ENCODE results near the gene SELENOK.

The SELENOK gene

DNA sequence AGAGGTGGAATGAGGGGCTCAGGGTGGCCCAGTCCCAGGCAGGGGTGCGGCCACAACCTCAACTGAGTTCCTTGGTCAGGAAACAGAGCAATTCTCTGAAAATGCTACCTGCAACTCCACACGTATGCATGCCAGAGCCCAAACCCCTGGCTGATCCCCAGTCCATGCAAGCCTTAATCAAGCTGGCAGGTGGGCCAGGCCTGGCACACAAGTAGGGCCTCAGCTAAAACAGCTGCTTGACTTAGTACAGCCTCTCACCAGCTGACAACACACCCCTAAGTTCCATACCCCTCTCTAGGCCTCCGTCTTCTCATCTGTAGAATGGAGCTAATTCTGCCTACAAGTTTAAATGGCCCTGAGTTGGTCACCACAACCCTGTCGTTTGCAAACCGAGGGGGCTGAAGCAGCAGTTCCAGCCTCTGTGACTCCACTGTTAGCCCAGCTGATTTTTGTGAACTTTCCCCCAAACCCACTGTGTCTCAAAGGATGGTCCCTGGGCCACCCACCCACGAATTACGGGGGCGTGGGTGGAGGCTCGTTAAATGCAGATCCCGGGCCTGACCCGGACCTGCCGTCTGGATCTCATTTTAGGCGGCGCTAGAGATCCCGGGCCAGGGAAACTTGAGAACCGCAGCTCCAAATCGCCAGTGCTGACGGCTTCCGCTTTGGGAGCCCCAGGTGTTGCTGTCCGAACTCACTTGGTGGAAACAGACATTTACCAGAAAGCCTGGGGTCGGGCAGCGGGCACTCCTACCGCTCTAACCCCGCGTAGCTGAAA, 46.4 kb downstream of the SELENOK start:
- peak overlapping the region in 10 of 21 experiments; percentile 9 to 78 (median 62) for H3K27ac ChIP-seq

DNA sequence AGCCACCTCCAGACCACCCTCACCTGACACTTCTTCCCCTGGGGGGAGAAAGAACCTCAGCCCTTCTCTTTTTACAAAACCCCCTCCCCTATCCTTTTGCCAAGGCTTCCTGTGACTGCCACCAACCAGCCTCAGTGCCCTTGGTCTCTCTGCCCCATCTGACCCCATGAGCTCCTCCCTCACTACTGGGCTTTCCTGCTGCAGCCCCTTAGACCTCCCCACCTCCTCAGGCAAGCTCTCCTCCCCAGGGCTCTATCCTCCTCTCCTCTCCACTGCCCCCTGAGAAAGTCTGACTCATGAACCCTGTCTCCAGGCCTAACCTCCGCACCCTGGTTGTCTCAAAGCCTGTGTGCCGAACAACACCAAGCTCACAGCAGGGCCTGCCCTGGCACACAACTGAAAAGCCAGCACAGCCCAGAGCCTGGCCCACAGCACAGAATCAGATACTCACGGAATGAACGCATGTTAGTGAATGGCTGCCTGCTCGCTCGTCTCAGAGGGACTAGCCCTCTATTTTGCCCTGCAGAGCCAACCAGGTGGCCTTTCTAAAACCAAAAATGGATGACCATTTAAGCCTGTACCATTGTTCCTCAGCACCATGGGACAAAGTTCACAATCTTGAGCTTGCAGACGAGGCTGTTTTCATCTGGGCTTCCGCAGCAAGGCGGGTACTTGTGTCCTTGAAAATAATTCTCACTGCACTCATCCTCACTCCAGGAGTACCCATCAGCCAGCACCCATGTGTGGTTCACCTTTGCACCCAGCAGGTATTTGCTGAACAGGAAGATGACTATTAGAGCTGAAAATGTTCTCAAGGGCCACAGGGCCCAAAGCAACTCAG, 47.2 kb downstream of the SELENOK start:
- no peak overlapping the region for H3K4me3 ChIP-seq

More for the DNA sequence above, 46.4 kb downstream of the SELENOK start:
- H3K4me3 ChIP-seq, result peak overlapping the region; percentile 34 to 79 (median 50)

DNA sequence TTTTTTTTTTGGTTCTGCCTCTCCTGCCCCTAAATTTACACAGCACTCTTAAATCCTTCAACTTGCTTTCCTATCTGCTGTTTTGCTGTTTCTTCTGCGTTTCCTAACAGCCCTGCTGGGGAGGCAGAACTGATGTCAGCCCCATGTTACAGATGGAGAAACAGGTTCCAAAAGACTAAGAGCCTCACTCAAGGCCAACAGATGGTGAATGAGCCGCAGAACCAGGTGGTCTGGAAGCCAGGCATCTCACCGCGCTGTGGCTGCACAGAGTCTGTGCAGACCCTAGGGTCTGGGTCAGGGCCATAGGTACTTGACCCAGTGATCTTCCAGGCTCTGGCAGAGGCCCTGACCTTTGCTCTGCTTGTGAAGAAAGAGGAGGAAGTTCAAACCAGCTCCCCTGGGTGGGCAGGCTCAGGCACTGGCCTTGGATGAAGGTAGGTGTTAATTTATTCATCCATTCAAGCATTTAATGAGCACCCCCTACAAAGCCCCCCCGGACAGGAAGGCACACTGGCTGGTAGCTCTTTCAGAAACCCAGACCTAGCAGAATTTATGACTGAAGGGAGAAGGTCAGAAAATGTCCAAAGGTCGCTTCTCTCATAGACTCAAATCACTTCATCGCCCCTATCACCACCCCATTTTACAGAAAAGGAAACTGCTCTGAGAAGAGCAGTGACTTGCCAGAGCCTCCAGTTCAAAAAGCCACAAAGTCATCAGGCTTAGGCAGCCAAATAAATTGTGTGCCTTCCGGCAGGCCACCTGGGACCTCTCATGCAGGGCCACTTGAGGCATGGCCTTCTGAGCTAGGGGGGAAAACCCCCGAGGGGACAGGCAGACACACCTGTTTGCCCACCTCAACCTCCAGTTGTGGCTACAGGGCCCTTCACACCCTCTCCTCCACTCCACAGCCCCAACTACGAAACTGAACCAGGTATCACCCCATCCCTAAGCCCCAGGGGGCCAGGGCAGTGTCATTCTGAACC, 48.2 kb downstream of the SELENOK start:
- Histone ChIP-seq H3K4me3 (no peak overlapping the region), H3K27ac (peak overlapping the region in 3 of 21 experiments; percentile 6 to 39 (median 29))

More for the DNA sequence above, 47.2 kb downstream of the SELENOK start:
- H3K27ac ChIP-seq, result peak overlapping the region in 3 of 21 experiments; percentile 6 to 39 (median 29)

DNA sequence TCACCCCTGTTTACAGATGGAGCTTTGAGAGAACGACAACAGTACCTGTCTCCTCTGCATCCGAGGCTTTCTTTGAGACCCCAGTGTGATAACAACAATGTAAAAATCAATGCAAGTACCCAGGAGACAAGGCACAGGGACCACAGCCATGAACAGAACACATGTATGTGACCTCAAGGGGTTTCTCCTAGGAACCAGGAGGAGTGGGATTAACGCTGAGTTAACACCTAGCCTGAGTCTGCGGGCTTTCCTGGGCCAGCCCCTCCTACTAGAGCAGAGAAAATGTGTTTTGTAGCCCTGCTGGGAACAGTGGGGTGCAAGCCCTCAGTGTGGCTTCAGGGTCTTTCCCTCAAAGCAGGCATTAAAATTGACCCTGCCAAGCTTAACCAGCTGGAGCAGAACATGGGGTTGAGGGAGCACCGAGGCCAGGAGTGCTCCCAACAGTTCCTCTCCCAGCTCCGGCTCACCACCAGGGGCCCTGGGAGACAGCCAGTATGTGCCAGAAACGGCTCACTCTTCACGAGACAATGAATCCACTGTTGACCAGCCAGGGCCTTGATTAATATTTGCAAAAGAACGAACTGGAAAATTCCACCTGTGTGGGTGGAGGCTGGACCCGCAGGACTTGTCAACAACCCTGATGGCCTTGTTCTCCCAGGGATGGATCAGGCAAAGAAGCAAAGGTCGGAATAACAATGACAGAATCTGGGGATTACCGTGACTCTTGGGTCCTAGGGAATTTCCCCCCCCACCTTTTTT, 49.0 kb downstream of the SELENOK start:
- no peak overlapping the region for H3K4me3 ChIP-seq

DNA sequence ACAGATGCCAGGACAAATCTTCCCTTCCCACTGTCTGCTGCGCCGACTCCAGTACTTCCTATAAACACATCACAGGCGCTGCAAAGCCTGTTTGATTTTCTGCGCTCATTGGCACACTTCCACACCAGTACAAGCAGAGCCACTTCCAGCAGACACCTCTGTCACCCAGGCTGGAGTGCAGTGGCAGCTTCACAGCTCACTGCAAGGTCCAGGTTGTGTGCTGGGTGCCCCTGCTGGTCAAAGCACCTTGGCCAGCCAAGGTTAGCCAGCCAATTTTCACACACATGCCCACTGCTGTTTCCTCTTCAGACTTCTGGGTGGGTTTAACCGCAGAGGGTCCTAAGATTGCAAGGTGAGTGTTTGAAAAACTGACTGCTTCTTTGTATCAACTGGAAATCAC, 50.4 kb downstream of the SELENOK start:
- no peak overlapping the region for H3K4me3 ChIP-seq
- H3K27ac ChIP-seq, result no peak overlapping the region

More for the DNA sequence above, 49.0 kb downstream of the SELENOK start:
- peak overlapping the region in 2 of 21 experiments; percentile 25 for H3K27ac ChIP-seq

DNA sequence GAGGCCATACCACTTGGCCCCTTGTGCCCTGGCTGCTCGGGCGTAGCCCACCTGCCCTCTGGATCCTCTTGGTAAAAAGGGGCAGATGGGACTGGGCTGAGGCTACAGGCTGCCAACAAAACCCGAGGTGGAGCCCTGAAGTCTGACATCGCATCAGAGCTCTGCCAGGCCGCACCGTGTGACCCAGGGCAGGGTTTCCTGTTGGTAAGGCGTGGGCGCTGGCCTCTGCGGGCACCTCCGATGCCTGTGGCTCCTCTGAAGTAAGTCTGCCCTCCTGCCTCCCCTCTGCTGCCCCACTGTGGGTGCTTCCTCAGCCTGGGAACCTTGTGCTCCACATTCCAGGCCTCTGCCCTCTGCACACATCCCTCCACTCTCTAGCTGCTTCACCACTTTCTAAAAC, 54.3 kb downstream of the SELENOK start:
- Histone ChIP-seq H3K27ac (no peak overlapping the region), H3K4me3 (no peak overlapping the region)

DNA sequence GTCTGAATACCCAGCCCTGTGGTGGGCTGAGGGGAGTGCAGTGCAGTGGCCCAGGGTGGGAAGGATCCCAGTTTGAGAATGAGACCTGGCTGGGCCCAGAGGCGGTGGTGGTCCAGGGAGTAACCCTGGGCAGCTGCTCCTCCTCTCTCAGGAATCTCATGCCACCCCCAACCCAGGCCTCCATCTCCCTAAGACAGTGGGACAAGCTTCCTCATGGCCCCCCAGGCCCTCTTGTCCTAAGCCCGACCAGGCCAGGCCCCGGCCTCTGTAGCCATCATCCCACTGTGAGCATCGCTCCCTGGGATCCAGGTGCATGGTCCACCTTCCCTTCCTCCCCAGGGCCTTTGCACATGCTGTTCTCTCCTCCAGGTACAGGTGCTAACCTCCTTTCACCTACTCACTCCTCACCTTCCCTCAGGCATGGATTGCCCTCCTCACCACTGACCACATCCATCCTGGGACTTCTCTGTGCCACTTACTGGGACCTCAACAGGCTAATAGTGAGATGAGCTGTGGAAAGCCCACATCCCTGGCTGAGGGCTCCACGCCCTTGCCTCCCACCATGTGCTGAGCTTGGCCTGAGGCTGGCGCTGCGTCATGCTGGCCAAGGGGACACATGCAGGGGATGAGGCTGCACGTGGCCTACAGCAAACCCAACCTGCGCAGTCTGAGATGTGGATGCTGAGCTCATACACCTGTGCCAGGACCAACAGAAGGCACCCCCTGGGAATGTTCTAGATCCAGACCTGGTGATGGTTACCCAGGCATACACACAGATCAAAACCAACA, 55.4 kb downstream of the SELENOK start:
- H3K27ac ChIP-seq, result no peak overlapping the region
- no peak overlapping the region for H3K4me3 ChIP-seq

DNA sequence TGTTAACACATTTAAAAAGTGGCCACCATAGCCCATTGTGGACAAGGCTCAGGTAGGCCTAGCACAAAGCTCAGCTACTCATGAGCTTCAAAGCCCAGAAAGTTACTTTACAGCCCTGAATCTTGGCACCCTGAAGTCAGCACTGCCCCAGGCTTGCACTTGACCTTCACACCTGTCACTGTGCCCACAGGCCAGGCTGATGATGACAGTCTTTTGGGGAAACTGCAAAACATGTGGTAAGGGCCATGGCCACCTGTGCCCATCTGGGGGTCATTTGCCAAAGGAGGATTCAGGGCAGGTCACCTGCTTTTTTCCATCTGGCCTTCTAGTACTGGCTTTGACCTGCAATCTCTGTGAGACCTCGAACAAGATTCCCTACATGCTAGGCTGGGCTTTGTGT, 56.4 kb downstream of the SELENOK start:
- H3K27ac ChIP-seq, result no peak overlapping the region
- H3K4me3 ChIP-seq, result no peak overlapping the region

DNA sequence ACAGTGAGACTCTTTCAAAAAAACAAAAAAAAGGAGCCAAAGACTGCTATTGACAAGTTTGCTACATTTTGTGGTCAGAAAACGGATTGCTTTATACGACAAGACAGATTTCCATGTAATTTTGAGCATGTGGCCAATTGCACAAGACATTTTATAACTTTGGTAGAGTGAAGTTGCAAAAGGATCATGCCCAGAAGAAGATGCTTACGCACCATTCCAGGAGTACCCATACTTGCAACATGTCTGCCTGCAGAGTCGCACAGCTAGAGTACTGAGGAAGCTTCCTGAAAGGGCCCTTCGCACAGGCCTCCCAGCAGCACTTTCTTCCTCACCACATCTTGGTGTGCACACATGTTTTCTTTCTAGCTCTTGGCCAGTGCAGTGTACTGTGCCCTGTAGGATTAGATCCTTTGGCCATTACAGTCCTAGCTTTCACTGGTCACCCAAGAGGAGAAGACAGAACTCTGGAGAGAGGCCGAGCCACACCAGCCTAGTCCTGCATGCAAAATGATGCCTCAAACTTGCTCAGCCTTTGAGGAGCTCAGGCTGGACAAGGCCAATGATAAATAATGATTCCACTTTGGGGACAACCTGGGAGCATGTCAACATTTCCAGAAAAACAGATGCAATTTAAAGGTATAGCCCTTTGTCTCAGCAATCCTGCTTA, 57.1 kb downstream of the SELENOK start:
- H3K27ac ChIP-seq, result no peak overlapping the region
- no peak overlapping the region for H3K4me3 ChIP-seq
